Pancreas (tissue), 10 donors: ENCODE results near the gene LUC7L2. TPM values are rescaled to one million over a fixed set of nuclear protein-coding genes. Genes with fewer than 3 reads are reported as not detected.

Experiments
- ATAC-seq, 4 donors: fragments of 200-7000 bp; cut with Tn5 transposase; one replicate each; pipeline versions ENCODE4 v1.8.0 to v1.9.1; 2020; ENCODE audit warnings: mild to moderate bottlenecking in 4 of 4, moderate library complexity in 4 of 4
- DNase-seq, 6 donors: peaks; one replicate each; pipeline ENCODE4 v3.0.0-alpha.2; 2020
- FAIRE-seq: peaks from 2 replicates; lab custom pipeline; 2012; peaks lifted over from hg19 to GRCh38; lab: Jason Lieb, UNC
- H3K27ac ChIP-seq, 4 donors: fragments of 200-600 bp; sonication (generic); 1 replicate in 3 of 4; 2 replicates in 1 of 4; pipeline versions ENCODE4 v1.5.0 to v1.8.0; 2020
- H3K27me3 ChIP-seq, 4 donors: fragments of 200-600 bp; one replicate each; pipeline ENCODE4 v1.8.0; 2021
- H3K36me3 ChIP-seq, 3 donors: fragments of 200-600 bp; sonication (generic) in 1 of 3; one replicate each; pipeline versions ENCODE4 v1.5.0 to v1.8.0; 2020 to 2021
- H3K4me1 ChIP-seq, 3 donors: fragments of 200-600 bp; one replicate each; pipeline ENCODE4 v1.8.0; 2021
- H3K4me3 ChIP-seq, 4 donors: fragments of 200-600 bp; sonication (generic) in 2 of 4; one replicate each; pipeline versions ENCODE4 v1.5.0 to v1.8.0; 2020 to 2021
- H3K9me3 ChIP-seq, 4 donors: fragments of 200-600 bp; one replicate each; pipeline ENCODE4 v1.8.0; 2021
- CTCF ChIP-seq, 4 donors: fragments of 200-600 bp; sonication (generic) in 3 of 4; IDR thresholded peaks; one replicate each; pipeline versions ENCODE4 v1.5.0 to v1.8.0; 2021; ENCODE audit warnings: antibody characterized with exemption in 4 of 4
- WGBS, 2 donors: extraction: QIAGEN DNeasy Blood & Tissue Kit; methylation state at CpG; one replicate each; pipeline ENCODE4 v1.1.7; 2013; 5-methylcytosine and 5-hydroxymethylcytosine counted together
- intact Hi-C, 3 donors: fragments of 100-400 bp; cut with DNase I; formaldehyde crosslinking; loops; one replicate each; pipeline versions ENCODE4 v1.11.1 to v1.14.2; 2022
- polyA plus RNA-seq, 2 donors: library from polyadenylated mRNA; stranded (reverse); fragments of 200-250 nt; gene quantifications; one replicate each; pipeline ENCODE4 v1.2.3, GENCODE V29; 2013
- total RNA-seq, 6 donors: library from RNA; stranded (reverse); fragmentation: NEBNext Ultra II Directional in 4 of 6; extraction: Animal tissue kit (Norgen Biotek cat#: 25700) in 4 of 6; gene quantifications; one replicate each; pipeline versions ENCODE4 v1.2.1 to v1.2.4, GENCODE V29; 2021 to 2023
- donor health status: healthy with polysubstance abuse.
- donor health status: DM: no; HTN: no; CAD: no; lungs with moderate emphysema.
- donor health status: DM: no; HTN: no; CAD: no.
- donor health status: control.
- donor health status: control.
- donor health status: Bipolar disorder and iron deficiency.
- donor health status: DM: yes; HTN: yes; CAD: no.
- donor health status: DM: no; HTN: no; CAD: no.
- donor health status: DM: no; HTN: no; CAD: no.
- donor health status: DM: yes; HTN: yes; CAD: no.

Gene LUC7L2
- total and polyA plus RNA-seq, 8 donors, result 30.0 to 71.1 (median 39.2) TPM

- intact Hi-C loops, result no loop called here
- FAIRE-seq (no peak), DNase-seq (no peak), ATAC-seq (no peak)
- no peaks in the 10 kb centered on the region for H3K9me3 ChIP-seq
- no peaks in the 10 kb centered on the region for H3K36me3 ChIP-seq
- H3K4me1 ChIP-seq, result no peaks in the 10 kb centered on the region
- no peaks in the 10 kb centered on the region for H3K27me3 ChIP-seq
- H3K27ac ChIP-seq, result no peak overlapping the region
- no peak for TF ChIP-seq CTCF (IDR thresholded peaks at IDR 0.05)
- WGBS, 2 donors, result 97% methylated on average over 2 of the region's 2 CpGs
- no peak overlapping the region for H3K4me3 ChIP-seq
Observed at GRCh38 chr7:139389774-139390173, 30.1 kb downstream of the LUC7L2 start.

GRCh38 chr7:139393621-139394211, 34.0 kb downstream of the LUC7L2 start:
- intact Hi-C loops, result no loop called here
- WGBS, 2 donors, result 94 to 96% methylated on average over 1 of the region's 1 CpG
- no peak for TF ChIP-seq CTCF (IDR thresholded peaks at IDR 0.05)
- ATAC-seq (no peak), DNase-seq (no peak), FAIRE-seq (no peak)
- H3K36me3 ChIP-seq, result peaks cover 0 to 4% (median 0%) of the 10 kb centered on the region in 3 donors
- no peaks in the 10 kb centered on the region for H3K9me3 ChIP-seq
- no peaks in the 10 kb centered on the region for H3K4me1 ChIP-seq
- no peaks in the 10 kb centered on the region for H3K27me3 ChIP-seq
- no peak overlapping the region for H3K4me3 ChIP-seq
- H3K27ac ChIP-seq, result no peak overlapping the region

GRCh38 chr7:139394540-139394939, 34.8 kb downstream of the LUC7L2 start:
- no peaks in the 10 kb centered on the region for H3K9me3 ChIP-seq
- intact Hi-C loops, result no loop called here
- FAIRE-seq, result no peak
- H3K27me3 ChIP-seq, result no peaks in the 10 kb centered on the region
- H3K36me3 ChIP-seq, result peaks cover 0 to 12% (median 0%) of the 10 kb centered on the region in 3 donors
- 84 to 86% methylated on average over 3 of the region's 3 CpGs for WGBS, 2 donors
- ATAC-seq, result no peak
- no peak for TF ChIP-seq CTCF (IDR thresholded peaks at IDR 0.05)
- no peak overlapping the region for H3K27ac ChIP-seq
- no peaks in the 10 kb centered on the region for H3K4me1 ChIP-seq
- H3K4me3 ChIP-seq, result no peak overlapping the region
- DNase-seq, result no peak

GRCh38 chr7:139396323-139396951, 36.7 kb downstream of the LUC7L2 start:
- Histone ChIP-seq H3K27ac (no peak overlapping the region), H3K9me3 (no peaks in the 10 kb centered on the region), H3K36me3 (peaks cover 0 to 20% (median 0%) of the 10 kb centered on the region in 3 donors), H3K4me1 (no peaks in the 10 kb centered on the region), H3K27me3 (no peaks in the 10 kb centered on the region), H3K4me3 (no peak overlapping the region)
- no peak for DNase-seq
- ATAC-seq, result no peak
- no peak for TF ChIP-seq CTCF (IDR thresholded peaks at IDR 0.05)
- WGBS, 2 donors, result 94 to 98% methylated on average over 3 of the region's 3 CpGs
- peak; percentile 76 for FAIRE-seq
- intact Hi-C loops, result no loop called here

- Histone ChIP-seq H3K4me1 (no peaks in the 10 kb centered on the region), H3K36me3 (peaks cover 0 to 20% (median 3%) of the 10 kb centered on the region in 3 donors), H3K9me3 (no peaks in the 10 kb centered on the region), H3K27ac (no peak overlapping the region), H3K27me3 (no peaks in the 10 kb centered on the region), H3K4me3 (no peak overlapping the region)
- intact Hi-C loops, result no loop called here
- no peak for DNase-seq
- no peak for TF ChIP-seq CTCF (IDR thresholded peaks at IDR 0.05)
- ATAC-seq, result no peak
- FAIRE-seq, result no peak
Observed at GRCh38 chr7:139397192-139397591, 37.5 kb downstream of the LUC7L2 start.
